OCI-LY3 (cell line): ENCODE results near the gene PRRC1.

Experiments used
- H2AFZ ChIP-seq: fragments of 200-600, 300-600 bp; shearing (Covaris generic); 2 replicates; pipeline ENCODE4 v1.6.0; 2014; ENCODE audit warnings: antibody characterized with exemption, low read depth, low read length
- H3K27ac ChIP-seq: fragments of 200-600, 300-600 bp; sonication (generic); 2 replicates; pipeline ENCODE4 v1.5.1; 2014; ENCODE audit warnings: mild to moderate bottlenecking, low read length, moderate library complexity, mixed read lengths
- H3K27me3 ChIP-seq: fragments of 200-600, 300-600 bp; sonication (generic); 2 replicates; pipeline ENCODE4 v1.6.1; 2014; ENCODE audit warnings: low read depth, low read length, mixed read lengths
- H3K36me3 ChIP-seq: fragments of 200-600, 300-600 bp; sonication (generic); replicated peaks from 2 replicates; pipeline ENCODE3; 2014; ENCODE audit warnings: low read depth, low read length, mixed read lengths
- H3K4me1 ChIP-seq: fragments of 300-600, 200-600 bp; sonication (generic); 2 replicates; pipeline ENCODE4 v1.6.1; 2014; ENCODE audit warnings: low read length, mixed read lengths
- H3K4me2 ChIP-seq: fragments of 200-600, 300-600 bp; sonication (generic); 2 replicates; pipeline ENCODE4 v1.6.1; 2014; ENCODE audit warnings: low read length, mixed read lengths
- H3K4me3 ChIP-seq: fragments of 300-600, 200-600 bp; sonication (generic); 2 replicates; pipeline ENCODE4 v1.5.1; 2014; ENCODE audit warnings: antibody characterized with exemption, mild to moderate bottlenecking, low read length, moderate library complexity
- H3K79me2 ChIP-seq: fragments of 300-600, 200-600 bp; shearing (Covaris generic); 2 replicates; pipeline ENCODE4 v1.6.1; 2014; ENCODE audit warnings: mild to moderate bottlenecking, low read length, mixed read lengths
- H3K9ac ChIP-seq: fragments of 300-600, 200-600 bp; shearing (Covaris generic); 2 replicates; pipeline ENCODE4 v1.6.0; 2014; ENCODE audit warnings: mild to moderate bottlenecking, low read length, moderate library complexity
- H3K9me3 ChIP-seq: fragments of 200-600, 300-600 bp; shearing (Covaris generic); 2 replicates; pipeline ENCODE4 v1.6.1; 2014; ENCODE audit warnings: low read length, mixed read lengths; ENCODE audit not compliant: insufficient read depth
- H4K20me1 ChIP-seq: fragments of 200-600, 300-600 bp; sonication (generic); 2 replicates; pipeline ENCODE4 v1.6.1; 2016; ENCODE audit warnings: low read length, mixed read lengths; ENCODE audit not compliant: insufficient read depth
- CTCF ChIP-seq: fragments of 200-600, 300-600 bp; sonication (generic); IDR thresholded peaks from 2 replicates; pipeline ENCODE4 v1.5.1; 2014; ENCODE audit warnings: antibody characterized with exemption, low read length, low read depth
- EZH2phosphoT487 ChIP-seq: fragments of 200-600 bp; shearing (Covaris generic); IDR thresholded peaks from 2 replicates; pipeline ENCODE4 v1.6.1; 2018; ENCODE audit warnings: antibody characterized with exemption, mixed run types, low read depth

The PRRC1 gene

GRCh38 chr5:127492854-127493738, 24.3 kb upstream of the PRRC1 start:
- no peaks in the 10 kb centered on the region for H3K9me3 ChIP-seq
- no peak overlapping the region for H3K9ac ChIP-seq
- no peak overlapping the region for H3K27ac ChIP-seq
- no peaks in the 10 kb centered on the region for H3K36me3 ChIP-seq
- no peak overlapping the region; the same call in 1 of the 2 replicates for H3K4me2 ChIP-seq
- 0 out of 2 replicates have a peak, but pooled peaks cover 3% of the 10 kb centered on the region for H3K27me3 ChIP-seq
- H3K4me3 ChIP-seq = no peak overlapping the region
- no peaks in the 10 kb centered on the region for H3K79me2 ChIP-seq
- TF ChIP-seq CTCF (peak; percentile 81), EZH2phosphoT487 (no peak)
- no peaks in the 10 kb centered on the region for H4K20me1 ChIP-seq
- H2AFZ ChIP-seq = no peak overlapping the region
- H3K4me1 ChIP-seq = no peaks in the 10 kb centered on the region

GRCh38 chr5:127498548-127498947, 18.9 kb upstream of the PRRC1 start:
- Histone ChIP-seq H3K4me3 (no peak overlapping the region), H3K36me3 (no peaks in the 10 kb centered on the region), H3K4me1 (no peaks in the 10 kb centered on the region), H3K79me2 (no peaks in the 10 kb centered on the region), H2AFZ (no peak overlapping the region), H4K20me1 (no peaks in the 10 kb centered on the region), H3K4me2 (no peak overlapping the region), H3K27ac (no peak overlapping the region), H3K9me3 (no peaks in the 10 kb centered on the region), H3K9ac (no peak overlapping the region), H3K27me3 (no peaks in the 10 kb centered on the region)
- TF ChIP-seq EZH2phosphoT487 (no peak), CTCF (no peak)

- Histone ChIP-seq H2AFZ (no peak overlapping the region), H3K79me2 (no peaks in the 10 kb centered on the region), H3K4me2 (no peak overlapping the region), H3K27ac (no peak overlapping the region), H3K4me3 (no peak overlapping the region), H4K20me1 (no peaks in the 10 kb centered on the region), H3K27me3 (no peaks in the 10 kb centered on the region), H3K9ac (no peak overlapping the region), H3K4me1 (no peaks in the 10 kb centered on the region), H3K36me3 (no peaks in the 10 kb centered on the region), H3K9me3 (no peaks in the 10 kb centered on the region)
- TF ChIP-seq EZH2phosphoT487 = no peak
- TF ChIP-seq CTCF = no peak
Measured at GRCh38 chr5:127505905-127506304, 11.5 kb upstream of the PRRC1 start.

- no peak overlapping the region for H2AFZ ChIP-seq
- H3K9me3 ChIP-seq = no peaks in the 10 kb centered on the region
- H3K36me3 ChIP-seq = no peaks in the 10 kb centered on the region
- no peak overlapping the region for H3K4me2 ChIP-seq
- no peak overlapping the region for H3K27ac ChIP-seq
- H4K20me1 ChIP-seq = no peaks in the 10 kb centered on the region
- H3K27me3 ChIP-seq = no peaks in the 10 kb centered on the region
- TF ChIP-seq CTCF (no peak), EZH2phosphoT487 (no peak)
- no peaks in the 10 kb centered on the region for H3K4me1 ChIP-seq
- H3K79me2 ChIP-seq = no peaks in the 10 kb centered on the region
- no peak overlapping the region for H3K9ac ChIP-seq
- H3K4me3 ChIP-seq = no peak overlapping the region
Measured at GRCh38 chr5:127506616-127507015, 10.8 kb upstream of the PRRC1 start.
